ENCODE measurements around the gene GALK1.
A peak's percentile ranks its signal among the peaks of the same experiment; 100 is the strongest.
"Not testable (repeated sequence)": the region's sequence is repeated elsewhere in the genome, so short reads cannot be mapped to it uniquely, and the experiment has no call there.

The GALK1 gene

DNA sequence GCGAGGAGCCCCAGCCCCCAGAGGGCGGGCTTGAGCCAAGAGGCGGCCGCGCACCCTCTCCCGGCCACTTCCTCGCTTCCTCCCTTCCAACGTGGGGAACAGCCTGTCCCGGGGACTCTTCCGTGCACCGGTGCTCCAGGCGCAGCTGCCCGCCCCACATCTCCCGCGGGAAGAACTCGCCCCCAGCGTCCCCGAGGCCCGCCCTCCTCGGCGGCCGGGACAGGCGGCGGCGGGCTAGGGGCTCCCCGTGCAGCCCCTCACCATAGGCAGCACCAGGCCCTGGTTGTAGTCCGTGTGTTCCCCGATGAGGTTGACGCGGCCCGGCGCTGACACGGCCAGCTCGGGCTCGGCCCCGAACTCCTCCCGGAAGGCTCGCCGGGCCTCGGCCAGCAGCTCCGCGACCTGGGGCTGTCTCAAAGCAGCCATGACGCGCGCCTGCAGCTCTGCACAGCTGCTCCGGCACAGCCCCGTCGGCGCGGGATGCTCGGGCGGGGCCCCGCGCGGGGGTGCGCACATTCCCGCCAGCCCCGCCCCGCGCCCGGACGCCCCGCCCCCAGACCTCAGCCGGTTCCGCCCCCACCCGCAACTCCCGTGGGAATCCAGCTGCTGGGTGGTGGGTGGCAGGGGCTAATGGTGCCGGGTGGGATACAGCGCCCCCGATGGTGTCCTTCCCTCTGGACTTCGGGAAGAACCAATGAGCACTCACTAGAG, at the start of gene GALK1:
TSS of gene GALK1 (minus strand) at position 482 of the 711 bp plus-strand sequence. CDS start at position 426, 56 bp downstream.
- DNase-seq: peak in 1 of 2 experiments; percentile 34

DNA sequence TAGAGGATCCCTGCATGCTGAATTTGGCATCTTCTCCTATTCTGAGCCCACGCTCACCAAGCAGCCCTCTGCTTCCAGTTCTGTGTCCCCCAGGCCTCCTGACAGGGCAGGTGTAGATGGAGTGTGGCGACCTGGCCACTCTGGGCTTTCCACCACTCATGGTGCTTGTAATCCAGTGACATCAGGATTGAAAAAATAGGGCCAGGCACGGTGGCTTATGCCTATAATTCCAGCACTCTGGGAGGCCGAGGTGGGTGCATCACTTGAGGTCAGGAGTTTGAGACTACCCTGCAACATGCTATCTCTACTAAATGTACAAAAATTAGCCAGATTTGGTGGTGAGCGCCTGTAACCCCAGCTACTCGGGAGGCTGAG, 49.0 kb upstream of the GALK1 start:
- DNase-seq: no peak

DNA sequence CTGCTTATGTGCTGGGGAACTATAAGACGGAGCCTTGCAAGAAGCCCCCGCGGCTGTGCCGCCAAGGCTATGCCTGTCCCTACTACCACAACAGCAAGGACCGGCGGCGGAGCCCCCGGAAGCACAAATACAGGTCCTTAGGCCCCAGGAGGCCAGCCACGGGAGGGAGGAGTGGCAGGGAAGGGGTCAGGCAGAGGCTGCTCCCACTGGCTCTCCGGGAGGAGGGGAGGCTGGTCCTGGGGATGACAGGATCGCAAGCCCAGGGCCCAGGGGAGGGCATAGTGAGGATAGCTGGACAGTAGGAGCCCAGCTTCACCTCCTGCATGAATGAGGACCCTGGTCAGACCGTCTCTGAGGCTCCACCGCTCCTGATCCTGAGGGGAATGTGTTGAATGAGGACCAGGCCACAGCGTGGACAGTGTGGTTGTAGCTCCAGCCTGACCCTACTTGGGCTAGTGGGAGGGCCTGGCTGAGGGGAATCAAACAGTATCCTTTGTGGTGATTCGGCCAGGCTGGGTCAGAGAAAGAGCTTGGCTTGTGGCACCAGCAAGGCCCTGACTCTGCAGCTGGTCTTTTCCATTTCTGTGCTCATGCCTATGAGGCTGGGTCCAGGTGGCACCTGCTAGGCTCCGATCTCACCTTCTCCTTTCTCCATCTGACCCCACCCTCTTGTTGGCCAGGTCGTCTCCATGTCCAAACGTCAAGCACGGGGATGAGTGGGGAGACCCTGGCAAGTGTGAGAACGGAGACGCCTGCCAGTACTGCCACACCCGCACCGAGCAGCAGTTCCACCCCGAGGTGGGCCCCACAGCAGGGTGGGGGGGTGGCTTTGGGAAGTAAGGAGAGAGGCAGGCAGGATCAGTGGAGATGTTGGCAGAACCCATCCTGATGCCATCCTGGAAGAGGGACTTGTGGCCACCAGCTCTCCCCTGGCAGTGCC, 48.4 kb upstream of the GALK1 start:
- no peak for DNase-seq

DNA sequence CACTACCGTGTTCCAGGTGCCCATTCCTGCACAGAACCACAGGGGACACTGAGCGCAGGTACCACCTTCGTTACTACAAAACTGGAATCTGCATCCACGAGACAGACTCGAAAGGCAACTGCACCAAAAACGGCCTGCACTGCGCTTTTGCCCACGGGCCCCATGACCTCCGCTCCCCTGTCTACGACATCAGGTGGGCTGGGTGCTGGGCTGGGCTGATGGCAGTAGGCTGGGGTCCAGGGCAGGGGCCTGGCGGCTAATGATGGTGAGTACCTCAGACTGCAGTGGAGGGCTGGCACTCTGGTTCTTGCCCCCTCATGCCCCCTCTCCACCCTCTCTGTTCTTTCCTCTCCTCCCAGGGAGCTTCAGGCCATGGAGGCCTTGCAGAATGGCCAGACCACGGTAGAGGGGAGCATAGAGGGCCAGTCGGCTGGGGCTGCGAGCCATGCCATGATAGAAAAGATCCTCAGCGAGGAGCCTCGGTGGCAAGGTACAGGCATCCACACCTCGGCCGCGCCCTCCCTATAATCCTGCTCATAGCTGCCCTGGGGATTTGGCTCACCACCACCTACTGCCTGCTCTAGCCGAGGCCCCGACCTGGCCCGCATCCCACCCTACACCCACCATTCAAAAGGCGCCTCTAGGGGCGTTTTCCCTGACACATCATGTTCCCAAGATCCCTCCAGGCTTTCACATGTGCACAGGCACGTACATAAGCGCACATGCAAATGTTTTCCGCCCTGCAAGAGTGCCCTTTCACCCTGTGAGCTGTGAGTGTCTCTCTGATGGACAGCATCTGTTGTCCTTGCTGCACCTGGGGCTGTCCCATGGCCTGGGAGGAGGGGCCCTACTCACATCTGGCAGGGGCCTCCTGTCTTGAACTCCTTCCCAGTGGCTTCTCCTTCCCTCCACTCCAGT, 47.4 kb upstream of the GALK1 start:
- no peak for DNase-seq

DNA sequence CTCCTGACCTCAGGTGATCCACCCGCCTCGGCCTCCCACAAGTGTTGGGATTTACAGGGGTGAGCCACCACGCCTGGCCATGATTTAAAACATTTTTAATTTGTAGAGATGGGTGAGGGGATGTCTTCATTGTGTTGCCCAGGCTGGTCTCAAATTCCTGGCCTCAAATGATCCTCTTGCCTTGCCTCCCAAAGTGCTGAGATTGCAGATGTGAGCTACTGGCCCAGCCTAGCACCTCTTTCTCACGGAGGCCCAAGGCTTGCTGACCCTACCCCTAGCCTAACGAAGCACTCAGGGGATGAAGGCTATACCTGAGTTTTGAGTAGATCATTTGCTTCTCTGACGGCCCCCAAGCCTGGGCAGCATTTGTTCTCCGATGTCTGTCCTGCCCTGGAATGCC, 46.2 kb upstream of the GALK1 start:
- no peak for DNase-seq

DNA sequence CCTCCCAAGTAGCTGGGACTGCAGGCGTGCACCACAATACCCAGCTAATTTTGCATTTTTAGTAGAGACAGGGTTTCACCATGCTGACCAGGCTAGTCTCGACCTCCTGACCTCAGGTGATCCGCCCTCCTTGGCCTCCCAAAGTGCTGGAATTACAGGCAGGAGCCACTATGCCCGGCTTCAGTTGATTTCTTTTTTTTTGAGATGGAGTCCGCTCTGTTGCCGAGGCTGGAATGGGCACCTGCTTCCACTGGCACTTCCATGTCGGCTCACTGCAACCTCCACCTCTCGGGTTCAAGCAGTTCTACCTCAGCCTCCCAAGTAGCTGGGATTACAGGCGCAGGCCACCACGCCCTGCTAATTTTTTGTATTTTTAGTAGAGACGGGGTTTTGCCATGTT, 45.8 kb upstream of the GALK1 start:
- DNase-seq: not testable (repeated sequence)

DNA sequence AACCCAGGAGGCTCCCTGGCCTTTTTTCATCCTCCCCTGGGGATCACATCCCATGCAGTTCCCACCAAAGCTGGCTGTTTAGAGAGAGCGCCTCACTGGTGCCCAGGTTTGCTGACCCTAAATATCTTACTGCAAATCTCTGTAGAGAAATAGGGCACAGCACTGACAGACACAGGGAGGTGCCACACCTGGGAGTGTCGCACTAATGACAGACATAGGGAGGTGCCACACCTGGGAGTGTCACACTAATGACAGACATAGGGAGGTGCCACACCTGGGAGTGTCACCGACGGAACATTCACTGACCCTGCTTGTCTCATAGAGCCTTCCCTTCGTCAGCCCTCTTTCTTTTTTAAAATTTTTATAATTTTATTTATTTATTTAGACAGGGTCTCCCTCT, 45.2 kb upstream of the GALK1 start:
- no peak for DNase-seq

DNA sequence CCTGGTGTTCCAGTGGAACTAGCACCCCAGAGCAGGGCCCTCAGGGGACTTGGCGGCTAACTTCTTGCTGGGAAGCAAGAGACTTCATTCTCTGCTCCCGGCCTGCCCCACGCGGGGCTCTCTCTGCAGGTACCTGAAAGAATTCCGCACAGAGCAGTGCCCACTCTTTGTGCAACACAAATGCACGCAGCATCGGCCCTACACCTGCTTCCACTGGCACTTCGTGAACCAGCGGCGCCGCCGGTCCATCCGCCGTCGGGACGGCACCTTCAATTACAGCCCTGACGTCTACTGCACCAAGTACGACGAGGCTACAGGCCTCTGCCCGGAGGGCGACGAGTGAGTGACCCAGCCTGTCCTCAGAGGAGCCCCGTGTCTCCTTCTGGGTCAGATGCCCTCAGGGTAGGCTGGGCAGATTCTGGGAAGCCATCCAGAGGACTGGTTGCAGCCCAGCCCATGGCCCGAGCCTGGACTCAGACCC, 44.7 kb upstream of the GALK1 start:
- no peak for DNase-seq

DNA sequence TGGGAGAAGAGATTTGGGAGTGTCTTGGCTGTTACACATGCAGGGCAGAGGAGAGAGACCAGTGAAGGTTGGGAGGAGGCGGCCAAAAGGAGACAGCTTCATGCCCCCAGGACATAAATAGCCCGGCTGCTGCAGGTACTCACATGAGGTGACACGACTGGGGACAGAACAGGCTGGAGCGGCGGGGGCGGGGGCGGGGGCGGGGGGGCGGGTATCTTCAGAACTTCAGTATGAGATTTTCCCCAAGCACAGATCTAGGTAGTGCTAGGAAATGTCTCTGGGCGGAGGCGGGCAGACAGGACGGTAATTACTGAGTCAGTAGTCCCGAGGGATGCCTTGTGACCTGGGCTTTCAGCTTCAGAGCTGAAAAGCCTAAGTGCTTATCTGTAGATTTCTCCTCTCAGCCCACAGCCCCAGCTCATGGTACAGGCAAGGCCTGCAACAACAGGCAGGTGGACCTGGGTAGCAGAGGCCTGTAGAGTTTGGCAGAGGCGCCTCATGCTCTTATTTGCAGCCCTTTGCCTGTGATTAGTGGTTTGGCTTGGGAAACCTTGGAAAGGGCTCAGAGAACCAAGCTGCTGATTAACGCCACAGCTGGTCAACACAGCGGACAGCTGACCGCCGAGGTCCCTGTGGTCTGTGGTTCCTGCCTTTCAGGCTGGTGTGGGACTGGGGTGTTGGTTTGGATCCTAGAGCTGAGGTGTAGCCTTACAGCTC, 44.1 kb upstream of the GALK1 start:
- no peak for DNase-seq

DNA sequence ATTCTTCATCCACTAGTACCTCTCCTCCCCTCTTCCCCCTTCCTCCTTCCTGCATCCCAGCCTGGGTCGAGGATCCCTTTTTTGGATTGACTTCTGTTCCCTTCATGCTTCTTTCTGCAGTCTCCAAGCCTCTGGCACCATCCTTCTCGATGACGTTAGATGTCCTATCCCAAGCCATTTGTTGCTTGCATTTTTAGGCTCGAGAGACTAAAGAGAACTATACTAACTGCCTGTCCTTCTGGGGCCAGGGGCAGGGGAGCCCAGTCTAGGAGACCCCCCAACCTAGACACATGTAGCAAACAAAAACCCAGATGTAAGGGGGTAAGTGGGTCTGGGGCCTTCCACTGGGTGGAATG, 43.5 kb upstream of the GALK1 start:
- no peak for DNase-seq

DNA sequence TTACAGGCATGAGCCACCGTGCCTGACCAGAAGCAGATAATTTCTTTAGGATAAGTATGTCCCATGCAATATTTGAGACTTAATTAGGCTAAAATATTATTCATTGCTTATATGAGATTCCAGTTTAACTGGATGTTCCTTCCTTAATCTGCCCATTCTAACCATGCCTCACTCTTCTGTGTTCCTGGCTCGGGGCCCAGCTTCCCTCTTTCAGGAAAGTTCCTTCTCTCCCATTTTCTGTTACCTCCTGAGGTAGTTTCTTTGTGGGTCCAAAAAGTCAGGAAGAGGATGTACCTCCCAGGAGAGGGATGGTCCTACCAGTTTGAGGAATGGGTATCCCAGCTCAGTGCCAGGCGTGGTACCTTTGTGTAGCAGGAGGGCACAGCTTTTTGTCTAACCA, 42.9 kb upstream of the GALK1 start:
- DNase-seq: no peak

DNA sequence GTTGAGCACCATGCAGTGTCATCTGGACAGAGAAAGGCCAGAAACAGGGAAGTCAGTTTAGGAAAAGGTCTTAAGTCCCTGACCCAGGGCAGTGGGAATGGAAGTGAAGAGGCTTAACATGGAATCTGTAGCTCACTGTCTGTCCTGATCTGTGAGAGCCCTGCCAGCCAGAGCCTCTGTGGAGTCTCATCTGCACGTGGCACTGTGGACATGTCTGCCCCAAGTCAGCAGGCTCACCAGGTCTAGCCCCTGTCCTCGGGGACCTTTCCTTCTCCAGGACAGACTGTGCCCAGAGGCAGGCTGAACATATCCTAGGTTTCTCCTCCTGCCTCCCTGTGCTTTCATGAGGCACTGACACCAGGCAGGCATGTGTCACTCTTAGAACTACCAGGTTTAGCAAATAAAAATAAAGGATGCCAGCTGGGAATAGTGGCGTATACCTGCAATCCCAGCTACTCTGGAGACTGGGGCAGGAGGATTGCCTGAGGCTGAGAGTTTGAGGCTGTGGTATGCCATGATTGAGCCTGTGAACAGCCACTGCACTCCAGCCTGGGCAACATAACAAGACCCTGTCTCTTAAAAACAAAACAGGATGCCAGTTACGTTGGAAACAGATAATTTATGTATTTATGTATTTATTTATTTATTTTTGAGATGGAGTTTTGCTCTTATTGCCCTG, 42.0 kb upstream of the GALK1 start:
- no peak for DNase-seq

DNA sequence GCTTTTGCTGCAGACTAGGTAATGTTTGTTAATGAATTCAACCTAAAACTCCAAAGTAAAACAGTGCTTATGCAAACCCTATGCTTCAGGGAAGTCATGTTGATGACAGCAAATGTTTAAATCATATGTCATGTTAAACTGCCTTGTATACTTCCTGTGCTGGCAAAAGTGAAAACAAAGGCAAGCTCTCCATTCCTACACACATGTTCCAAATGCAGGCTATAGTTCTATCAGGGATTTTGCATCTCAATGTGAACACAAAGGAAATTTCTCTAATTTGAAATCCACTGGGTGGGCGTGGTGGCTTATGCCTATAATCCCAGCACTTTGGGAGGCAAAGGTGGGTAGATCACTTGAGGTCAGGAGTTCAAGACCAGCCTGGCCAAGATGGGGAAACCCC, 38.9 kb upstream of the GALK1 start:
- no peak for DNase-seq

DNA sequence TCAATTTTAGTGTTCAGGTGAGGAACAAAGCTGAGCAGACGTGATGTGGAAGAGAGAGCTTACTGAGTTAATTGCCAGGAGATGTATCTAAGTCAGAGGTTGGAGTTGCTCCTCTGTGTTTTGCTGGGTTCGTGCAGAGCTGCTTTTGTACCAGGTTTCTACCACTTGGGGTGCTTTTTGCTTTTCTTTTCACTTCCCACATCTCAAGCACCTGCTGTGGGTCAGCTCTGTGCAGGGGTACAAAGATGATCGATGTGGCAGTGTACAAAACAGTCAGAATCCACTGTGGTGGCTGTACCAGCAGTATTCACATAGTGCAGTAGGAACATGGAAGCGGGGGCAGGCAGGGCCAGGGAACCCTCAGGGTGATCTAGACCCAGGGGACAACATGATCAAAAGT, 34.4 kb upstream of the GALK1 start:
- DNase-seq: no peak

DNA sequence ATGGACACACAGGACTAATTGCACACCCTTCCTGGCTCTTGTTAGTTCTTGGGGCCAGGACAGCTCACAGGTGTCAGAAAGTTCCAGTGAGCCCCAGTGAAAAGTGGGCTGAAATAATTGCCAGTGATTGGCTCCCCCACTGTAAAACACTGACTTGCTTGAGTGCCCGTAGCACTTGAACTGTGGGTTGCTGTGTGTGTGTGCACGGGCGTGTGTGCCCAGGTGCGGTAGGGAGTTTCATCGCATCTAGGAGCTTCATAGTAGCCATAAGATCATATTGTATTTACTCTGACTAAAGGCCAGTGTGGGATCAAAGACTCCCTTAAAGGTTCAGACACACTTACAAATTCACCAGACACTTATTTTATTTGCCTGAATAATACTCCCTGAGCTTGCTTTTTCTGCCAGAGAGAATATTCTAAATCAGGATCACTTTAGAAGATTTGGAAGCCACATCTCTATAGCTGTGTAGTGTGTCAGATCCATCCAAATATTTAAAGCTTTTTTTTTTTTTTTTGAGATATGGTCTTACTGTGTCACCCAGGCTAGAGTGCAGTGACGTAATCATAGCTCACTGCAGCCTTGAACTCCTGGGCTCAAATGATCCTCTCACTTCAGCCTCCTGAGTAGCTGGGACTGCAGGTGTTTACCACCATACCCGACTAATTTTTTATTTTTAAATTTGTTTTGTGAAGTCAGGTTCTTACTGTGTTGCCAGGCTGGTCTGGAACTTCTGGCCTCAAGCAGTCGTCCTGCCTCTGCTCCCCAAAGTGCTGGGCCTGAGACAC, 31.0 kb upstream of the GALK1 start:
- DNase-seq: no peak

DNA sequence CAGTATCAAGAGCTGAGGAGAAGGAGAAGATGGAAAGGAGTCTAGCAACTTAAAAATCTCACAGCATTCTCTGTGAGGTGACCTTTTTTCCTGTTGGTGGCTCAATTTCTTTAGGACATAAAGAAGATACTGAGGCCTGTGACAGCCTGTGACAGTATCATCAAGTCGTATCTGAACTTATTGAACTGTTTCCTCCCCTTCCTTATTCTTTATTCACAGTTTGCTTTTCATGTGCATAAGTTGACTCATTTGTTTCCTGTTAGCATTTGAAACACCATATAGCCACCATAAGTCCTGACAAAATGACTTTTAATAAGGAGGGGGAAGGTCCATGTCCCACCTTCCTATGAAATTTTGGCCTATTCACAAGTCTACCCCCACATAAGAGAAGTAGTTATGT, 28.5 kb upstream of the GALK1 start:
- DNase-seq: no peak

DNA sequence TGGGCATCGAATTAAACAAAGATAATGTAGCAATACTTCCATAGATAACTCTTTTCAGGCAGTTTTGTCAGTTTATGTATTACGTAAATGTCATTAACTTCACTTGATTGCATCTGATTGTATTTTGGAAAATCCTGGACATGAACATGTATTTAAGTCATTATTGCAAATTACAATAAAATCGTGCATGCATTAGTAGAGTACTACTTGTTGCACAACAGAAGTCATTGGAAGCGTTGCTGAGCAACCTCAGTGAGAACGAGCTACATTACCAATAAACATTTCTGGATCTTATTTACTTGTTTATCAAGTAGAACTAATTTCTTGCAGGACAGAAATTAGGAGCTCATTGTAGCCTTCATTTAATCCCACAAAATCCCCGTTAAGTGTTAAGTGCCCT, 26.3 kb upstream of the GALK1 start:
- DNase-seq: no peak

DNA sequence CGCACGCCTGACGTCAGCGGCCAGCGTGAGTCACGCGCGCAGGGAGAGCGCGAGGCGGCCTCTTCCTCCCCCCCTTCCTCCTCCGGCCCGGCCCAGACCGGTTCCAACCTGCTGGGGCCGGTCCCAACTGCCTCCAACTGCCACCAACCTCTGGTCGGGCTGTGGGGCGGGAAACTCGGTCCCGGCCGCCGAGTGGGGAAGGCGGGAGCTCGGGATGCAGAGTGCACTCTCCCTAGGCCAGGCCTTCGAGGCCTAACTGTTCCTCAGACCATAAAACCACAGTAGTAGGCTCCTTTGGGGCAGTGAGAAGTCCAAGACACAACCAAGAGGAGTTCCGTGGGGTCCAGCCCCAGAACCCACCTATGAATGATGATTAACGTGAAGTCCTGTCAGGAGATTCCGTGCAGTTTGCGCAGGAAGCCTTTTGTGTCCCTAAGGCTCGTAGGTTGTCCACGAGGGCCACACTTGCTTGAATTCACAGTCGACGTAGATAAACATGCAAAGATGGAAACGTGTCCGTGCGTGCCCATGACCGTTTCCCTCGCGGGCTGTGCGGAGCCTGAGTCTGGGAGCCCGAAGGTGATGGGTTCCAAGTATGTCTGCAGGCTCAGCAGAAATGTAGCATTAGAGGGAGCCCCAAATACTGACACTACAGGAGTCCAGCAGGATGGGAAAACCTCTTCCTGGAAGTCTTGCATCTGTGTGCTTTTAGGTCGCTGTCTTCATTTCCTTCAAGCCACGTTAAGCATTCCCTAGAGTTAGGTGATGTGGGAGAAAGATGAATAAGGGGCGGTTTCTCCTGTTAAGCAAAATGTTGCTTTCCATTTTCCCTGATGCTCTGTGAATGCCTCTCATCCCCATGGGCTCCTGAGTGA, 20.3 kb upstream of the GALK1 start:
- DNase-seq: peak; percentile 82 to 94

DNA sequence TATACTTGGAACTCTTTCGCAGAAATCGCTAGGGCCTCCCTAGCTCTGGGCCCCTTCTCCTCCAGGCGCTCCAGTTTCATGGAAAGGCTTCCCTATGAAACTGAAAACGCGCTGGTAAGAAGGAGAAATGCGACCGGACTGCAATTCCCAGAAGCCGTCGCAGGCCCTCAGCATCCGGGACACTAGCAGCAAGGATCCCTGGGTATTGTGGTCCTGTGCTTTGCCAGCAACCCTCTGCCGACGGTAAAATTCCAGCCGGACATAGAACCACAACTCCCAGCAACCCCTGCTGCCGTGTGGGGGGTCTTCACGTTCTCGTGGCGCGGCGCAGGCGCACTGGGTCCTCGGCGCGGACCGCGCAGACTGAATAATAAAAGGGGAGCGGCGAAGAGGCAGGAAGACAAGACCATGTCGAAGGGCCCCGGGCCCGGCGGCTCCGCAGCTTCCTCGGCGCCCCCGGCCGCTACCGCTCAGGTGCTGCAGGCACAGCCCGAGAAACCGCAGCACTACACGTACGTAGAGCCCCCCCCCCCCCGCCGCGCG, 19.6 kb upstream of the GALK1 start, which contains the start of gene UNK:
TSS of gene UNK (plus strand) at position 334 of the 543 bp plus-strand sequence. CDS start at position 409, 75 bp downstream.
- DNase-seq: peak; percentile 89 to 97
